Astrocyte (in vitro differentiated cells and primary cell): Measurements from ENCODE around the gene MARCHF6. TPM values are rescaled to one million over a fixed set of nuclear protein-coding genes. Genes with fewer than 3 reads are reported as not detected.

Experiments used
- DNase-seq: peaks from one replicate; pipeline ENCODE4 v3.0.0-alpha.2; 2010; ENCODE audit warnings: low read depth
- FAIRE-seq: peaks from 2 replicates; lab custom pipeline; 2011; peaks lifted over from hg19 to GRCh38; lab: Jason Lieb, UNC
- H2AFZ ChIP-seq: 2 replicates; pipeline ENCODE4 v1.6.0; 2012; ENCODE audit warnings: low read depth, low read length, inconsistent platforms
- H3K27ac ChIP-seq: 2 replicates; pipeline ENCODE4 v1.5.1; 2011; ENCODE audit warnings: low read depth, low read length, inconsistent platforms
- H3K27me3 ChIP-seq: 2 replicates; pipeline ENCODE4 v1.6.0; 2011; ENCODE audit warnings: low read length, inconsistent platforms; ENCODE audit not compliant: insufficient read depth
- H3K36me3 ChIP-seq: 2 replicates; pipeline ENCODE4 v1.5.1; 2011; ENCODE audit warnings: low read length, inconsistent platforms; ENCODE audit not compliant: insufficient read depth
- H3K4me1 ChIP-seq: 2 replicates; pipeline ENCODE4 v1.5.1; 2011; ENCODE audit warnings: low read length, inconsistent platforms; ENCODE audit not compliant: insufficient read depth
- H3K4me2 ChIP-seq: 2 replicates; pipeline ENCODE4 v1.6.0; 2012; ENCODE audit warnings: low read length, inconsistent platforms
- H3K4me3 ChIP-seq: 2 replicates; pipeline ENCODE4 v1.5.1; 2011; ENCODE audit warnings: low read depth, mild to moderate bottlenecking, low read length, inconsistent platforms; ENCODE audit not compliant: insufficient read depth
- H3K79me2 ChIP-seq: 2 replicates; pipeline ENCODE4 v1.6.0; 2012; ENCODE audit warnings: mild to moderate bottlenecking, low read length, inconsistent platforms; ENCODE audit not compliant: insufficient read depth
- H3K9ac ChIP-seq: 2 replicates; pipeline ENCODE4 v1.6.0; 2012; ENCODE audit warnings: mild to moderate bottlenecking, low read length, inconsistent platforms
- H3K9me3 ChIP-seq: 2 replicates; pipeline ENCODE4 v1.5.1; 2012; ENCODE audit warnings: low read depth, mild to moderate bottlenecking, low read length, inconsistent platforms; ENCODE audit not compliant: insufficient read depth
- H4K20me1 ChIP-seq: 2 replicates; pipeline ENCODE4 v1.6.0; 2012; ENCODE audit warnings: low read length, inconsistent platforms; ENCODE audit not compliant: insufficient read depth
- H3K27ac Mint-ChIP-seq: one replicate; pipeline ENCODE4 v1.8.0; 2021; ENCODE audit warnings: mild to moderate bottlenecking, mixed read lengths; ENCODE audit not compliant: unreplicated experiment
- H3K27me3 Mint-ChIP-seq: one replicate; pipeline ENCODE4 v1.8.0; 2021; ENCODE audit warnings: low read depth, mixed read lengths; ENCODE audit not compliant: unreplicated experiment
- H3K36me3 Mint-ChIP-seq: one replicate; pipeline ENCODE4 v1.8.0; 2021; ENCODE audit warnings: low read depth, mixed read lengths; ENCODE audit not compliant: unreplicated experiment
- H3K4me1 Mint-ChIP-seq: one replicate; pipeline ENCODE4 v1.8.0; 2021; ENCODE audit warnings: low read depth, mixed read lengths; ENCODE audit not compliant: unreplicated experiment
- H3K4me3 Mint-ChIP-seq: one replicate; pipeline ENCODE4 v1.8.0; 2021; ENCODE audit warnings: mild to moderate bottlenecking, moderate library complexity, mixed read lengths; ENCODE audit not compliant: unreplicated experiment
- H3K9me3 Mint-ChIP-seq: one replicate; pipeline ENCODE4 v1.8.0; 2021; ENCODE audit warnings: mild to moderate bottlenecking, mixed read lengths; ENCODE audit not compliant: unreplicated experiment
- CTCF ChIP-seq: IDR thresholded peaks from 2 replicates; pipeline ENCODE4 v1.5.1; 2011; ENCODE audit warnings: low read depth, mild to moderate bottlenecking, inconsistent platforms, low read length, moderate library complexity; ENCODE audit not compliant: insufficient read depth
- EZH2 ChIP-seq: IDR thresholded peaks from 2 replicates; pipeline ENCODE4 v1.6.1; 2012; ENCODE audit warnings: mild to moderate bottlenecking, low read length, inconsistent platforms; ENCODE audit not compliant: insufficient read depth
- total RNA-seq: library from RNA; stranded (reverse); gene quantifications from 2 replicates; pipeline ENCODE4 v1.2.1, GENCODE V29; 2021

MARCHF6 gene
- total RNA-seq, 1 donor from 2014 or later, result 139 TPM

GRCh38 chr5:10335711-10336470 is 17.6 kb upstream of the MARCHF6 start:
- H3K36me3 Mint-ChIP-seq, result no peaks in the 10 kb centered on the region
- H3K4me3 Mint-ChIP-seq, result no peak overlapping the region
- H3K4me3 ChIP-seq, result no peak overlapping the region
- no peak overlapping the region for H3K9ac ChIP-seq
- H3K27ac Mint-ChIP-seq, result no peak overlapping the region
- H2AFZ ChIP-seq, result no peak overlapping the region
- peaks cover 12% of the 10 kb centered on the region for H3K4me1 ChIP-seq
- FAIRE-seq (no peak), DNase-seq (no peak)
- no peaks in the 10 kb centered on the region for H3K9me3 ChIP-seq
- H3K4me2 ChIP-seq, result no peak overlapping the region
- no peak overlapping the region for H3K27ac ChIP-seq
- no peaks in the 10 kb centered on the region for H3K36me3 ChIP-seq
- H3K9me3 Mint-ChIP-seq, result peaks cover 4% of the 10 kb centered on the region
- H3K27me3 Mint-ChIP-seq, result peaks cover 51% of the 10 kb centered on the region
- no peaks in the 10 kb centered on the region for H3K27me3 ChIP-seq
- H4K20me1 ChIP-seq, result no peaks in the 10 kb centered on the region
- TF ChIP-seq EZH2, result no peak
- no peak for TF ChIP-seq CTCF
- H3K4me1 Mint-ChIP-seq, result no peaks in the 10 kb centered on the region
- H3K79me2 ChIP-seq, result no peaks in the 10 kb centered on the region

GRCh38 chr5:10337107-10337506 is 16.4 kb upstream of the MARCHF6 start:
- no peaks in the 10 kb centered on the region for H3K36me3 Mint-ChIP-seq
- H3K27ac Mint-ChIP-seq, result no peak overlapping the region
- H3K4me2 ChIP-seq, result no peak overlapping the region
- FAIRE-seq (no peak), DNase-seq (no peak)
- H3K27me3 Mint-ChIP-seq, result peaks cover 39% of the 10 kb centered on the region
- no peaks in the 10 kb centered on the region for H3K9me3 ChIP-seq
- no peak overlapping the region for H3K9ac ChIP-seq
- H3K27ac ChIP-seq, result no peak overlapping the region
- no peak overlapping the region for H3K4me3 Mint-ChIP-seq
- no peaks in the 10 kb centered on the region for H3K36me3 ChIP-seq
- no peaks in the 10 kb centered on the region for H4K20me1 ChIP-seq
- no peaks in the 10 kb centered on the region for H3K27me3 ChIP-seq
- H3K79me2 ChIP-seq, result no peaks in the 10 kb centered on the region
- TF ChIP-seq CTCF (no peak), EZH2 (no peak)
- H3K4me1 ChIP-seq, result peaks cover 4% of the 10 kb centered on the region
- H3K9me3 Mint-ChIP-seq, result peaks cover 4% of the 10 kb centered on the region
- H3K4me1 Mint-ChIP-seq, result no peaks in the 10 kb centered on the region
- no peak overlapping the region for H3K4me3 ChIP-seq
- no peak overlapping the region for H2AFZ ChIP-seq

- no peaks in the 10 kb centered on the region for H4K20me1 ChIP-seq
- no peak for FAIRE-seq
- H3K4me3 Mint-ChIP-seq, result no peak overlapping the region
- H3K36me3 ChIP-seq, result no peaks in the 10 kb centered on the region
- TF ChIP-seq CTCF, result no peak
- TF ChIP-seq EZH2, result no peak
- no peak overlapping the region for H3K4me2 ChIP-seq
- no peak overlapping the region for H3K27ac Mint-ChIP-seq
- peaks cover 4% of the 10 kb centered on the region for H3K9me3 Mint-ChIP-seq
- H3K27me3 Mint-ChIP-seq, result peaks cover 32% of the 10 kb centered on the region
- no peak overlapping the region for H2AFZ ChIP-seq
- DNase-seq, result no peak
- H3K4me1 ChIP-seq, result peaks cover 4% of the 10 kb centered on the region
- H3K4me1 Mint-ChIP-seq, result no peaks in the 10 kb centered on the region
- no peak overlapping the region for H3K27ac ChIP-seq
- H3K4me3 ChIP-seq, result no peak overlapping the region
- H3K79me2 ChIP-seq, result no peaks in the 10 kb centered on the region
- no peaks in the 10 kb centered on the region for H3K9me3 ChIP-seq
- no peak overlapping the region for H3K9ac ChIP-seq
- H3K27me3 ChIP-seq, result no peaks in the 10 kb centered on the region
- peaks cover under 1% of the 10 kb centered on the region for H3K36me3 Mint-ChIP-seq
Observed at GRCh38 chr5:10337986-10338385, 15.5 kb upstream of the MARCHF6 start.
